Adipocyte (in vitro differentiated cells): ENCODE results near the gene RBMS3.
"Not testable (repeated sequence)": the region's sequence is repeated elsewhere in the genome, so short reads cannot be mapped to it uniquely, and the experiment has no call there.

Experiments used
- DNase-seq: peaks from one replicate; pipeline ENCODE4 v3.0.0-alpha.2; 2015; ENCODE audit warnings: low read depth
- H3K27me3 ChIP-seq: replicated peaks from 2 replicates; pipeline ENCODE4 v1.7.0; 2013; ENCODE audit warnings: mild to moderate bottlenecking, low read length, moderate library complexity; ENCODE audit not compliant: control insufficient read depth, insufficient read depth
- H3K36me3 ChIP-seq: 2 replicates; pipeline ENCODE4 v1.7.0; 2013; ENCODE audit warnings: low read length, mild to moderate bottlenecking, moderate library complexity; ENCODE audit not compliant: control insufficient read depth, insufficient read depth, severe bottlenecking
- H3K4me1 ChIP-seq: 2 replicates; pipeline ENCODE4 v1.7.0; 2013; ENCODE audit warnings: mild to moderate bottlenecking, low read length, moderate library complexity; ENCODE audit not compliant: control insufficient read depth, insufficient read depth
- H3K4me3 ChIP-seq: 2 replicates; pipeline ENCODE4 v1.7.0; 2013; ENCODE audit warnings: mild to moderate bottlenecking, low read length, moderate library complexity
- H3K9ac ChIP-seq: 2 replicates; pipeline ENCODE4 v1.7.0; 2013; ENCODE audit warnings: mild to moderate bottlenecking, low read length, moderate library complexity
- H3K9me3 ChIP-seq: 2 replicates; pipeline ENCODE4 v1.7.0; 2013; ENCODE audit warnings: mild to moderate bottlenecking, low read length, moderate library complexity; ENCODE audit not compliant: control insufficient read depth

Gene RBMS3

GRCh38 chr3:29392625-29393388 is 111.9 kb downstream of the RBMS3 start:
- H3K27me3 ChIP-seq = no peaks in the 10 kb centered on the region
- no peaks in the 10 kb centered on the region for H3K4me1 ChIP-seq
- peaks cover 3% of the 10 kb centered on the region for H3K36me3 ChIP-seq
- no peaks in the 10 kb centered on the region for H3K9me3 ChIP-seq
- no peak overlapping the region for H3K4me3 ChIP-seq
- no peak overlapping the region for H3K9ac ChIP-seq
- DNase-seq = no peak

DNA sequence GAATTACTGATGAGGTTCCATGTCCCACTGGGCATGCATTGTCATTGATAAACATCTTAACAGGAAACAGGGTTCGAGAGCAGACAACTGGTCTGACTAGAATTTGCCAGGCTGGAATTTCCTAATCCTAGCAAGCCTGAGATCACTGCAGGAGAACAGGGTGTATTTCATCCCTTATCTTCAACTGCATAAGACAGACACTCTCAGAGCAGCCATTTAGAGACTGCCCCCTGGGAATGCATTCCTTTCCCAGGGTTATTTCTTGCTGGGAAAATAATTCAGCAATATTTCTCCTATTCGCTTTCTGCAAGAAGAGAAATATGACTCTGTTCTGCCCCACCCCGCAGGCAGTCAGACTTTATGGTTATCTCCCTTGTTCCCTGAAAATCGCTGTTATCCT is 113.1 kb downstream of the RBMS3 start:
- H3K36me3 ChIP-seq, H3K27me3 ChIP-seq, H3K9ac ChIP-seq, H3K4me3 ChIP-seq, DNase-seq, H3K4me1 ChIP-seq, H3K9me3 ChIP-seq: not testable (repeated sequence)

- H3K36me3 ChIP-seq = peaks cover 3% of the 10 kb centered on the region
- H3K4me1 ChIP-seq = peaks cover 4% of the 10 kb centered on the region
- no peak overlapping the region for H3K4me3 ChIP-seq
- H3K9me3 ChIP-seq = no peaks in the 10 kb centered on the region
- no peaks in the 10 kb centered on the region for H3K27me3 ChIP-seq
- no peak for DNase-seq
- no peak overlapping the region for H3K9ac ChIP-seq
These were observed 116.5 kb downstream of the RBMS3 start for GRCh38 chr3:29397406-29397805.

DNA sequence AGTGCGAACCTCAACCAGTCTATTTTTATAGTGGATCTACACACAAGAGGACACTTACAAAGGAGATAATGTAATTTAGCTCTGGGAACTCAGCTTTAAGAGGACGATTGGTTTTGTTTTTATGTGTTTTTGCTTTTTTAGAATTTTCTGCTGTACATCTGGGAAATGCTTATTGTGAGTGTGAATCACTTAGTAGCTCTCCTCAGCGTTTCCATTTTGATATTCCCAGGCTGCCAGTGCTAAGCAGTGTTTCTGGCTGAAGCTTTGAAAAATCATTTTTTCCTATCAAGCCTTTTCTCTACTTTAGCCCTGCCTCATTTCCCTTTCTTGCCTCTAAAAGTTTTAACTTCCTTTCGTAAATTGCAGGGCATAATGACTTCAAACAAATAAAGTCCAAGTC is 117.9 kb downstream of the RBMS3 start:
- Histone ChIP-seq H3K9me3 (no peaks in the 10 kb centered on the region), H3K9ac (no peak overlapping the region), H3K27me3 (no peaks in the 10 kb centered on the region), H3K4me3 (no peak overlapping the region), H3K4me1 (peaks cover 4% of the 10 kb centered on the region), H3K36me3 (no peaks in the 10 kb centered on the region)
- DNase-seq = no peak

DNA sequence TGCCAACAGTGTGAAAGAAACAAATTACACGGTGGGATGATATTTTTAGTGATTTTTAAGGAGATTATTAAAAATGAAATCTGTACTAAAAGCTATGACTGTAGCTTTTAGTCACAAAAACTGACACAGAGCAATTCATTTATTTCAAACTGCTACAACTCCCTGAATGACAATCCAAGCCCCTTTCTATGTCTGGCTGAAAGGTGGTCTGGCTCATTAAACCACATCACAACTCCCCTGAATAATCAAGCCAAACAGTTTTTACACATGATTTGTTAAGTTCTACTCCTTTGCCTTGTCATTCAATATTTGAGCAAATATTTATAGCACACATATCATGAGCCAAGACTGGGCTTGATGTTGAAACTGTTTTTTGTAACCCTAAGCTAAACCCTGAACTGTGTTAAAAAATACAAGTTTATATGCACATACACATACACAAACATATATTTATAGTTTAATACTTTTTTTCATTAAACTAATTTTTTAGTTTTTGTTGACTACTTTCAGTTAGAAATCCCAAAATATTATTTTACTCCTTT is 125.5 kb downstream of the RBMS3 start:
- no peaks in the 10 kb centered on the region for H3K9me3 ChIP-seq
- no peak overlapping the region for H3K4me3 ChIP-seq
- no peaks in the 10 kb centered on the region for H3K36me3 ChIP-seq
- H3K27me3 ChIP-seq = no peaks in the 10 kb centered on the region
- H3K9ac ChIP-seq = peak overlapping the region; percentile 50
- peak; percentile 54 for DNase-seq
- H3K4me1 ChIP-seq = peaks cover 38% of the 10 kb centered on the region

DNA sequence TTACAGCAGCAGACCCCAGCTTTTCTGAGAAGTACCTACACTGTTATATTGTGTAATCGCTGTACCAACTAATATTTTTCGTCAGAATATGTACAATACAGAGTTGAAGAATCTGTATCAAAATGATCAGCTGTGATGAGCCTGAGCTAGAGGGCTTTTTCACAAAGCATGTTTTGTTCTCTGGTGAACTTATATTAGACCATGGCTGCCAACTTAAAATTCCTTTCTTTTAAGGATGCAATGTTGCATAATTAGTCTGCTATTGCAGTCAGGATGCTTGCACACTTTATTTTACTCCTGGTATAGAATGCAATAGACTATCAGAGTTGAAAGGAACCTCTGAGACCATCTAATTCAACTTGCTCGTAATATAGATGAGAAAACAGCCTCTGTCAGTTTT is 127.8 kb downstream of the RBMS3 start:
- no peak overlapping the region for H3K4me3 ChIP-seq
- no peaks in the 10 kb centered on the region for H3K36me3 ChIP-seq
- peak; percentile 61 for DNase-seq
- no peak overlapping the region for H3K9ac ChIP-seq
- peaks cover 38% of the 10 kb centered on the region for H3K4me1 ChIP-seq
- H3K9me3 ChIP-seq = no peaks in the 10 kb centered on the region
- H3K27me3 ChIP-seq = no peaks in the 10 kb centered on the region

- no peaks in the 10 kb centered on the region for H3K36me3 ChIP-seq
- H3K9ac ChIP-seq = no peak overlapping the region
These were observed 128.5 kb downstream of the RBMS3 start for GRCh38 chr3:29409409-29409808.

DNA sequence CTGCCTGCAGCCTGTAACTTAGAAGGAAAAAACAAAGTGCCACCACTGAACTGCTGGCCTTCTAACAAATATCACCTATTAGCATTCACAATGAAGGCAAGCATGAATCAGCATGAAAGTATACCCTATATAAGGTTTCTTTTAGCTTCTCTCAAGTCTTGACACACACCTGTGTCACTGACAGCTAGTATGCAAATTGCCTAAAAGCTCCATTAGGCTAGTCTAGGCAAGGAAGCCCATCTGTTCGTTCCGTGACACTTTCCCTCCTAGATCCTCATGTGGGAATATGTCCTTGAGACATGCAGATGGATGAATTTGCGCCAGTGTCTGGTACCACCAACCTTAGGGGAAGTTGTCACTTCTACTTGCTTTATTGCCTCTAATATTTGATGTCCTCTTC is 129.3 kb downstream of the RBMS3 start:
- Histone ChIP-seq H3K4me1 (peaks cover 51% of the 10 kb centered on the region), H3K36me3 (no peaks in the 10 kb centered on the region), H3K9me3 (no peaks in the 10 kb centered on the region), H3K27me3 (no peaks in the 10 kb centered on the region), H3K4me3 (no peak overlapping the region), H3K9ac (no peak overlapping the region)
- DNase-seq = no peak

More at GRCh38 chr3:29409409-29409808, 128.5 kb downstream of the RBMS3 start:
- Histone ChIP-seq H3K9me3 (no peaks in the 10 kb centered on the region), H3K4me1 (peaks cover 45% of the 10 kb centered on the region), H3K4me3 (no peak overlapping the region), H3K27me3 (no peaks in the 10 kb centered on the region)
- no peak for DNase-seq

GRCh38 chr3:29410660-29411405 is 130.0 kb downstream of the RBMS3 start:
- DNase-seq = no peak
- Histone ChIP-seq H3K4me3 (no peak overlapping the region), H3K9me3 (no peaks in the 10 kb centered on the region), H3K9ac (no peak overlapping the region), H3K27me3 (no peaks in the 10 kb centered on the region), H3K36me3 (no peaks in the 10 kb centered on the region), H3K4me1 (peaks cover 49% of the 10 kb centered on the region)

GRCh38 chr3:29412110-29412509 is 131.2 kb downstream of the RBMS3 start:
- peaks cover 41% of the 10 kb centered on the region for H3K4me1 ChIP-seq
- no peaks in the 10 kb centered on the region for H3K36me3 ChIP-seq
- H3K9me3 ChIP-seq = no peaks in the 10 kb centered on the region
- H3K9ac ChIP-seq = no peak overlapping the region
- no peak overlapping the region for H3K4me3 ChIP-seq
- no peak for DNase-seq
- no peaks in the 10 kb centered on the region for H3K27me3 ChIP-seq

DNA sequence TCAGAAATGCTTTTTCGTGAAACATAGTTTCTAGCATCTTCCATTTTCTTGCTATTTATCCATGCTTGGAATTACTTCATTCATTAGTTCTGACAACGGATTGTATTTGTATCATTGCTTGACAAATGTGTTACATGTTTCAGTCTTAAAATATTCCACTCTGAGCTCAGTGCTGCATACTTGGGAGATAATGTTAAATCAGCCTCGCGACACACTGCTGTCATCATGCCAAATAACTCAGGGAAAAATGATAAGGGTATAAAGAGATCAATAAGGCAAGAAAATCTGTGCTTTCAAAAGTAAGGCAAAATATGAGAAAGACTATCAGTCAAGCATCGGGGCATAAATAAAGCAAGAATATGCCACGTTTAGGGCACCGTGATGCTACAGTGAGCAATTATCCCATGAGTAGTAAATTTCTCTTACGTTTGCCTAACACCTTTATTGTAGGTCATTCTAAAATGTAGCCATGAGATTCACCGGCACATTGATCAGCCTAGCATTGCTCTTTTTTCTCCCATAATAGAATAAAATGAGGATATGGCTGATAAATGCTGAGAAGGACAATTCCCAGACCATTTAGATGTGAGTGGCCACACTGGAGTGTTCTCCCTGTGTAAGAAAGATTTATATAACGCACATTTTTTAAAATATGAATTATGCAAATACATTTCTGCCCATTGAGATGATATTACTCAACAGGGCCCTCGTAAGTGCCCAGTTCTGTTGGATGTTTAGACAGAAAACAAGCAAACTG is 133.8 kb downstream of the RBMS3 start:
- Histone ChIP-seq H3K9me3 (no peaks in the 10 kb centered on the region), H3K9ac (no peak overlapping the region), H3K27me3 (no peaks in the 10 kb centered on the region), H3K36me3 (no peaks in the 10 kb centered on the region), H3K4me1 (peaks cover 33% of the 10 kb centered on the region), H3K4me3 (no peak overlapping the region)
- no peak for DNase-seq
